Activated CD8-positive, alpha-beta memory T cell treated with anti-CD3 and anti-CD28 coated beads, Interleukin-2, amount 10 ng/mL, durations not matched to agents 7 days and 5 days (primary cell): ENCODE measurements around the gene CLK2. TPM values are rescaled to one million over a fixed set of nuclear protein-coding genes. Genes with fewer than 3 reads are reported as not detected.
"Not testable (repeated sequence)": the region's sequence is repeated elsewhere in the genome, so short reads cannot be mapped to it uniquely, and the experiment has no call there.

Source experiments
- ATAC-seq: fragments of 150-1000 bp; cut with Tn5 transposase; one replicate; pipeline ENCODE4 v1.10.0; 2021; ENCODE audit warnings: moderate library complexity
- CTCF ChIA-PET: fragments of 350-600 bp; sonication (Branson Sonifier 250); formaldehyde crosslinking; loops from one replicate; lab custom pipeline; 2021; ENCODE audit warnings: antibody characterized with exemption; lab: Charles Lee
- DNase-seq: peaks from one replicate; pipeline ENCODE4 v3.0.0-alpha.2; 2020
- H3K27ac Mint-ChIP-seq: one replicate; pipeline ENCODE4 v1.8.0; 2021; ENCODE audit warnings: mild to moderate bottlenecking, mixed read lengths
- H3K27me3 Mint-ChIP-seq: one replicate; pipeline ENCODE4 v1.8.0; 2021; ENCODE audit warnings: mixed read lengths
- H3K36me3 Mint-ChIP-seq: one replicate; pipeline ENCODE4 v1.8.0; 2021; ENCODE audit warnings: mild to moderate bottlenecking, mixed read lengths
- H3K4me1 Mint-ChIP-seq: one replicate; pipeline ENCODE4 v1.8.0; 2021; ENCODE audit warnings: mixed read lengths
- H3K4me3 Mint-ChIP-seq: one replicate; pipeline ENCODE4 v1.8.0; 2021; ENCODE audit warnings: mild to moderate bottlenecking, moderate library complexity, mixed read lengths
- H3K9me3 Mint-ChIP-seq: one replicate; pipeline ENCODE4 v1.8.0; 2022; ENCODE audit warnings: low read depth, mixed read lengths
- total RNA-seq, 2 experiments: library from RNA; stranded (reverse); gene quantifications; one replicate each; pipeline ENCODE4 v1.2.3, GENCODE V29; 2021

Gene CLK2
- total RNA-seq, 2 experiments from 2014 or later, result 94.8 to 108 TPM

GRCh38 chr1:155255243-155256007 is 17.9 kb downstream of the CLK2 start, which contains the start of gene ENTREP3:
Gene ENTREP3, minus strand, starts transcription at chr1:155255483. Its CDS starts 606 bp downstream, at chr1:155254877.
- no peaks in the 10 kb centered on the region for H3K27me3 Mint-ChIP-seq
- CTCF ChIA-PET, result interaction anchor here (0.6 to 3.4 kb wide), 4 partner anchors 17 to 68 kb away, joined by 3 to 12 read pairs (median 4); no protein-coding TSS in a partner anchor
- peak within 1 kb of the TSS; percentile 71 for H3K4me3 Mint-ChIP-seq
- DNase-seq (peak; percentile 84), ATAC-seq (peak; percentile 73)
- H3K9me3 Mint-ChIP-seq, result no peaks in the 10 kb centered on the region
- peaks cover 18% of the 10 kb centered on the region for H3K36me3 Mint-ChIP-seq
- H3K4me1 Mint-ChIP-seq, result peaks cover 34% of the 10 kb centered on the region
- peak within 1 kb of the TSS; percentile 59 for H3K27ac Mint-ChIP-seq

GRCh38 chr1:155254714-155255242 is 18.5 kb downstream of the CLK2 start:
- peaks cover 13% of the 10 kb centered on the region for H3K36me3 Mint-ChIP-seq
- no peak overlapping the region for H3K27ac Mint-ChIP-seq
- H3K4me1 Mint-ChIP-seq, result peaks cover 31% of the 10 kb centered on the region
- H3K4me3 Mint-ChIP-seq, result peak overlapping the region; percentile 71
- H3K27me3 Mint-ChIP-seq, result no peaks in the 10 kb centered on the region
- ATAC-seq (no peak), DNase-seq (no peak)
- CTCF ChIA-PET, result interaction anchor here (0.6 to 3.4 kb wide), 4 partner anchors 17 to 69 kb away, joined by 3 to 12 read pairs (median 4); no protein-coding TSS in a partner anchor
- no peaks in the 10 kb centered on the region for H3K9me3 Mint-ChIP-seq

- Mint-ChIP-seq H3K9me3 (no peaks in the 10 kb centered on the region), H3K4me1 (peaks cover 31% of the 10 kb centered on the region), H3K4me3 (peak overlapping the region; percentile 71), H3K27ac (no peak overlapping the region), H3K36me3 (peaks cover 13% of the 10 kb centered on the region), H3K27me3 (no peaks in the 10 kb centered on the region)
- ATAC-seq, result no peak
- DNase-seq, result no peak
- CTCF ChIA-PET, result interaction anchor here (5.8 kb wide), 1 partner anchor 68 kb away, joined by 160 read pairs; the partner anchor contains the start of gene RUSC1
Measured at GRCh38 chr1:155254228-155254713, 19.0 kb downstream of the CLK2 start.

GRCh38 chr1:155253797-155254196 is 19.5 kb downstream of the CLK2 start:
- ATAC-seq (no peak), DNase-seq (no peak)
- peaks cover 13% of the 10 kb centered on the region for H3K36me3 Mint-ChIP-seq
- no peaks in the 10 kb centered on the region for H3K27me3 Mint-ChIP-seq
- H3K9me3 Mint-ChIP-seq, result no peaks in the 10 kb centered on the region
- H3K27ac Mint-ChIP-seq, result no peak overlapping the region
- CTCF ChIA-PET, result interaction anchor here (5.8 kb wide), 1 partner anchor 69 kb away, joined by 160 read pairs; the partner anchor contains the start of gene RUSC1
- H3K4me3 Mint-ChIP-seq, result peak overlapping the region; percentile 71
- H3K4me1 Mint-ChIP-seq, result peaks cover 31% of the 10 kb centered on the region

- Mint-ChIP-seq H3K4me3 (peak overlapping the region; percentile 71), H3K4me1 (peaks cover 33% of the 10 kb centered on the region), H3K9me3 (no peaks in the 10 kb centered on the region), H3K27ac (no peak overlapping the region), H3K27me3 (no peaks in the 10 kb centered on the region), H3K36me3 (peaks cover 7% of the 10 kb centered on the region)
- no peak for DNase-seq
- CTCF ChIA-PET, result interaction anchor here (5.8 kb wide), 1 partner anchor 69 kb away, joined by 160 read pairs; the partner anchor contains the start of gene RUSC1
- ATAC-seq, result no peak
Measured at GRCh38 chr1:155253208-155253607, 20.1 kb downstream of the CLK2 start.

GRCh38 chr1:155251566-155251965 is 21.7 kb downstream of the CLK2 start:
- H3K4me3 Mint-ChIP-seq, result no peak overlapping the region
- H3K9me3 Mint-ChIP-seq, result no peaks in the 10 kb centered on the region
- no peak for ATAC-seq
- no peaks in the 10 kb centered on the region for H3K27me3 Mint-ChIP-seq
- H3K27ac Mint-ChIP-seq, result no peak overlapping the region
- peaks cover 34% of the 10 kb centered on the region for H3K4me1 Mint-ChIP-seq
- CTCF ChIA-PET, result interaction anchor here (0.6 to 5.9 kb wide), 49 partner anchors 9 to 802 kb away, joined by 3 to 160 read pairs (median 7); partner anchors contain the start of genes CLK2, FDPS, HCN3 and KRTCAP2
- peaks cover 3% of the 10 kb centered on the region for H3K36me3 Mint-ChIP-seq
- DNase-seq, result no peak

- peak; percentile 97 for ATAC-seq
- H3K27ac Mint-ChIP-seq, result peak overlapping the region; percentile 70
- H3K4me3 Mint-ChIP-seq, result peak overlapping the region; percentile 65
- H3K36me3 Mint-ChIP-seq, result peaks cover 4% of the 10 kb centered on the region
- peaks cover 35% of the 10 kb centered on the region for H3K4me1 Mint-ChIP-seq
- DNase-seq, result peak; percentile 98
- H3K9me3 Mint-ChIP-seq, result no peaks in the 10 kb centered on the region
- CTCF ChIA-PET, result interaction anchor here (0.6 to 5.9 kb wide), 76 partner anchors 9 to 816 kb away, joined by 3 to 160 read pairs (median 4); partner anchors contain the start of genes CLK2, FDPS, HCN3 and KRTCAP2
- no peaks in the 10 kb centered on the region for H3K27me3 Mint-ChIP-seq
Measured at GRCh38 chr1:155250633-155251449, 22.5 kb downstream of the CLK2 start.

- ATAC-seq (peak; percentile 25), DNase-seq (no peak)
- CTCF ChIA-PET, result interaction anchor here (0.5 to 5.9 kb wide), 59 partner anchors 9 to 816 kb away, joined by 3 to 160 read pairs (median 6); partner anchors contain the start of genes CLK2, FDPS, HCN3 and KRTCAP2
- H3K9me3 Mint-ChIP-seq, result no peaks in the 10 kb centered on the region
- peak overlapping the region; percentile 76 for H3K27ac Mint-ChIP-seq
- H3K27me3 Mint-ChIP-seq, result no peaks in the 10 kb centered on the region
- peak overlapping the region; percentile 65 for H3K4me3 Mint-ChIP-seq
- H3K4me1 Mint-ChIP-seq, result peaks cover 36% of the 10 kb centered on the region
- peaks cover 4% of the 10 kb centered on the region for H3K36me3 Mint-ChIP-seq
Measured at GRCh38 chr1:155250246-155250632, 23.1 kb downstream of the CLK2 start.

GRCh38 chr1:155247667-155248553 is 25.4 kb downstream of the CLK2 start:
- CTCF ChIA-PET, result interaction anchor here (0.6 to 6.5 kb wide), 4 partner anchors 12 to 75 kb away, joined by 3 to 97 read pairs (median 22); partner anchors contain the start of genes FDPS and SCAMP3
- DNase-seq, result no peak
- no peak overlapping the region for H3K4me3 Mint-ChIP-seq
- no peaks in the 10 kb centered on the region for H3K9me3 Mint-ChIP-seq
- H3K27me3 Mint-ChIP-seq, result peaks cover 3% of the 10 kb centered on the region
- ATAC-seq, result no peak
- H3K36me3 Mint-ChIP-seq, result peaks cover 7% of the 10 kb centered on the region
- H3K4me1 Mint-ChIP-seq, result peaks cover 34% of the 10 kb centered on the region
- no peak overlapping the region for H3K27ac Mint-ChIP-seq

- not testable (repeated sequence) for H3K27ac Mint-ChIP-seq, H3K36me3 Mint-ChIP-seq, DNase-seq, H3K4me3 Mint-ChIP-seq, ATAC-seq, H3K9me3 Mint-ChIP-seq, H3K27me3 Mint-ChIP-seq
- peaks cover 41% of the 10 kb centered on the region for H3K4me1 Mint-ChIP-seq
- CTCF ChIA-PET, result interaction anchor here (1.2 to 6.5 kb wide), 3 partner anchors 13 to 76 kb away, joined by 3 to 97 read pairs (median 40); partner anchors contain the start of genes FDPS and SCAMP3
Measured at GRCh38 chr1:155246796-155247195, 26.5 kb downstream of the CLK2 start.

- Mint-ChIP-seq H3K27ac (peak overlapping the region; percentile 98), H3K9me3 (no peaks in the 10 kb centered on the region), H3K36me3 (peaks cover 9% of the 10 kb centered on the region), H3K4me3 (peak overlapping the region; percentile 74), H3K4me1 (peaks cover 49% of the 10 kb centered on the region), H3K27me3 (peaks cover 3% of the 10 kb centered on the region)
- no peak for DNase-seq
- no peak for ATAC-seq
- CTCF ChIA-PET, result interaction anchor here (0.5 to 6.5 kb wide), 9 partner anchors 8 to 284 kb away, joined by 3 to 40 read pairs (median 4); partner anchors contain the start of gene SCAMP3
Measured at GRCh38 chr1:155245163-155245524, 28.2 kb downstream of the CLK2 start.
